Measurements from ENCODE around the gene SNX19.

SNX19 gene

DNA sequence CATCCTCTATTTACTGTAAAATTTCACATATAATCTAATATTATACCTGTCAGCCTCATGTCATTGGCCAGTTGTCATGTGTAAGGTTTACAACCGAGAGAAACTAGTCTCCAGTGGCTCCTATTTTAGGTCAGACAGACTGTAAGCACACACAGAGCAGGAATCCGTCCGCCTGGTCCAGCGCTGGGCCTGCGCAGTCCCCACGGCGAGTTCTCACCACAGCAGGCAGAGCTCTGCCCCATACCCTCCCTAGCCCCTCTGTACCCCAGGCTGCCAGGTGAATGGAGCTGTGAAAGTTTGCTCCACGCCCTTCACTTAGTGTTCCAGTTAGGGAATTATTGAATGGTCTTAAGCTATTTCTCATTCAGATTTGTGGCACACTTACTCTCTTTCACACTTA is 63.7 kb downstream of the SNX19 start:
- no peak for TF ChIP-seq ZNF274 (IDR thresholded peaks at IDR 0.05; ENCODE audit: low read depth, low read length)
- H3K4me3 ChIP-seq (ENCODE audit: low read length): no peak overlapping the region

DNA sequence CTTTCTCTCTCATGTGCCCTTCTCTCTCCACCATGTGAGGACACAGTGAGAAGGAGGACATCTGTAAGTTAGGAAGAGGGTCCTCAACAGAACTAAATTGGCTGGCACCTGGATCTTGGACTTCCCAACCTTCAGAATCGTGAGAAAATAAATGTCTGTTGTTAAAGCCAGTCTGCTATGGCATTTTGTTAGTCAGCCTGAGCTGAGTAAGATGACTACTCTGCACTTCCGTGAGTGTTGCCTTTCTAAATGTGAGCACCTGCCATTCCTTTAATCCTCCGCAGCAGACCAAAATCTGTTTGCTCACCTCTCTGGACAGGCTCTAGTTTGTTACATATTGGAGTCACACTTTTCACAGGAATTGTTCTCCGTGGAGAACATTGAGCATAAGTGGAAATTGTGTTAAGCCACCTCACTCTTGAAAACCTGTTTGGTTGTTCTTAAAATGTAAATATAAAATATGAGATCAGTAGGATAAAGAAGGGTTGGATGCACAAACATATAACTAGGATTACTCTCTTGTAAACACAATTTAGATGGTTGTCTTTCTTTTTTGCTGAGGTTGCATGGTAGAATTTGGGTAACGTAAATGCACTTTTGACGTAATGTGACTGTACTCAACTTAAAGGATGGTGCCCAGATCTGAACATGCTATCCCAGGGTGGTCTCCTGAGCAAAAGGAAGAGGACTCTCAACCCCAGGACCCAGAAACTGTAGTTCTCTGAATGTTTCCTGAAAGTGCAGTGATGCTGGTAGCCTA is 65.9 kb downstream of the SNX19 start:
- H3K4me3 ChIP-seq (ENCODE audit: low read length): no peak overlapping the region
- no peak for TF ChIP-seq ZNF274 (IDR thresholded peaks at IDR 0.05; ENCODE audit: low read depth, low read length)

DNA sequence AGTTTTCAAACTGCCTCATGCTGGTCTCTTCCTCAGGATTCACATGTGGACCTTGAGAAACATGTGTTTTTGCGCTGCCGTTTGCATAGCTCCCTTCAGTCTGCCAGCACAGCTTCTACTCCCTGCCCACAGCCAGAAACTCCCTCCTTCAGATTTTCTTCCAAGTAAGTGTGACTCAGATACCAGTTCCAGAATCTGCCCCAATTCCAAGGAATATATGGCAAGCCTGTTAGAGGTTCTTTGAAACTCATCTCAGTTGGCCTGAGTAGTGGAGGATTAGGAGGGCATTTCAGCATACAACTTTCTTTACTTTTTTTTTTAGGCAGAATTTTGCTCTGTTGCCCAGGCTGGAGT is 67.1 kb downstream of the SNX19 start:
- H3K4me3 ChIP-seq (ENCODE audit: low read length): no peak overlapping the region
- TF ChIP-seq ZNF274 (IDR thresholded peaks at IDR 0.05; ENCODE audit: low read depth, low read length): no peak

DNA sequence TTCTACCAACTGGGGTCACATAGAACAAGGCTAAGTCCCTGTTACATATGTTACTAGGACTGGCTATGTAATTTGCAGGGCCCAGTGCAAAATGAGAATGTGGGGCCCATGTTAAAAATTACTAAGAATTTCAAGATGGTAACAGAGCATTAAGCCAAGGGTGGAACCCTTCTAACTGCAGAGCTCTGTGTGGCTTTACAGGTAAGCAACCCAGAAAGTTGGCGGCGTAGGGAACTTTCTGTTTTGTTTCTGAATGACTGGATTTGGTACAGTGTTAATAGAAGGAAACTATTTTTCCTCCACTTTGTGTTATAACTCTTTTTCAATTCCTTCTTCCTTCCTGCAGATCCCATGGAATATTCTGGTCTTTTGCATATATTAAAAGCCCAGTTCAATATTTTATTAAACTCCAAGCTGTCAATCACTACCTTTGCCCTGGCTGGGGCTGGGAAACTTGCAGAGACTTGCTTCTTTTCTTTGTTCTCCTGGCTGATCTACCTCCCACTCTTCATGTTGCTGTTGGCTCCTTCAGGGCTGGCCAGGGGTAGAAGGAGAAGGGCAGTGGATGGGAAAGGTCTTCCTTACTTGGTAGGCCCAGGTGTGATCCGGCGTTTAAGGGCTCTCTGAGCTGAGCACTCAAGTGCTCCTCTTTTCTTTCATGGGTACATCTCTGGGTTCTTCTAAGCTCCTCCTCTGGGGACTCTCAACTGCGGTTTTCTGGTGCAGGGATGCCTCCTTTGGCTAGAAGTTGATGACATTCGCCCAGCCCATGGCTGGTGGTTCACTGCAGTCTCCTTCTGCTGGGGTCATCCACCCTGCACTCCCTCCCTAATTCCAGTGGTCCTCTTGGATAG is 67.7 kb downstream of the SNX19 start:
- H3K4me3 ChIP-seq (ENCODE audit: low read length): no peak overlapping the region
- no peak for TF ChIP-seq ZNF274 (IDR thresholded peaks at IDR 0.05; ENCODE audit: low read depth, low read length)

DNA sequence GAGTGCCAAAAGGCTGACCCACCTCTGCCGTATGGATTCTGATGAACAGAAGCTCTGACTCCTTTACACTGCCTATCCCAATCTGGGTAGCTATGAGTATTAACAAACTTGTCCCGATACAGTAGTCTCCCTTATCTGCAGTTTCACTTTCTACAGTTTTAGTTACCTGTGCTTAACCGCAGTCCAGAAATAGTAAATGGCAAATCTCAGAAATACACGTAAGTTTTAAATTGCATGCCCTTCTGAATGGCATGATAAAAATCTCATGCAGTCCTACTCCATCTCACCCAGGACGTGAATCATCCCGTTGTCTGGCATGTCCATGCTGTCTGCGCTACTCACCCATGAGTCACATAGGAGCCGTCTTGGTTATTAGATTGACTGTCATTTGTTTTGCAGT is 68.8 kb downstream of the SNX19 start:
- no peak overlapping the region for H3K4me3 ChIP-seq (ENCODE audit: low read length)
- no peak for TF ChIP-seq ZNF274 (IDR thresholded peaks at IDR 0.05; ENCODE audit: low read depth, low read length)

DNA sequence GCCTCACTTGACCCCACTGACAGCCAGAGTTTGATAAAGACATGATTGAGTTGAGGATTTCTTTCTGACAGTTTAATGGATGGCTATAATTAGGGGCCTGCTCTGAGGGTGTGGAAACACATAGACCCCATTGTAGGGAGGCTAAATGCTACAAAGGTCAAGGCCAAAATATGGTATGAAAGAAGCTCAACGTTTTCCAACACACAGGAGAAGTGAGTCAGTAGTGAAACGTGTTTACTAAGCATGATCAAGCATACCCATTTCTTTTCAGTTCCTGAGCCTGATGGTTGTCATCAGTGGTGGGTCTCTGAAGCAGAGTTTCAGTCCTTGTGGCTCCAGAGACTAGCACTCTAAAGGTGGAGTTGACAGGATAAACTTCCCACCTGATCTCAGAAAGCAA is 69.7 kb downstream of the SNX19 start:
- no peak for TF ChIP-seq ZNF274 (IDR thresholded peaks at IDR 0.05; ENCODE audit: low read depth, low read length)
- no peak overlapping the region for H3K4me3 ChIP-seq (ENCODE audit: low read length)

DNA sequence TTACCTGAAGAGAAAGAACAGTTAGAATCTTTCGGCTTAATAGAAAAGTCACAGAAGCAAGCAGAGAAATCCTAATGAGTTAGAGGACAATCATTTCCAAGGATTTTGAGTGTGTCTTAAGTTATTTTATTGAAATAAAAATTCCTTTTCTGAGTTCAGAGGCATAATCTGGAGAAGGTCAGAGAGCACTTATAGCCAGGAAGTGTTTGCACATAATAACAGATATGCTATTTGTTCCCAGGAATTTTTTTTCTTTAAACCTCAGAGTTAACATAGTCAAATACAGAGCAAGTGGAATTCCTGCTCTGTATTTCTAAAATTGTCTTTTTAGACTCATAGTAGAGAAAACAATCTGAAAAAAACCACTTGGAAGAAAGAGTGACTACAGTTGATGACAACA is 74.3 kb downstream of the SNX19 start:
- no peak for TF ChIP-seq ZNF274 (IDR thresholded peaks at IDR 0.05; ENCODE audit: low read depth, low read length)

DNA sequence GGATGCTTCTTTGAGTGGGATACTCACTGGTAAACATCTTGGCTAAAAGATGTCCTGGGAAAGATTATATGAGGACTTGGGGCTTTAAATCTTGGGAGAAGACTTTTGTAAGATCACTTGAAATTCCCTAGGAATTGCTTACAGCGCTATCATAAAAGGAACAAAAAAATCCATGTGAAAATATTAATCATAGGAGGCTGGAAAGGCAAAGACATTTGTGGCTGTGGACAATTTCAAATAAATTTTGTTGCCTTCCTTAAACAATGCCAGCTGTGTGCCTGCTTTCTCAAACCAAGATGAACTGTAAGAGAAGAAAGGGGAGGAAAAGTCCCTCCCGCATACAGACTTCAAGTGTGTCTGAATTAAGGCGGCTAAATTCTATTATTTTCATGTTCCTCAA is 75.6 kb downstream of the SNX19 start:
- no peak for TF ChIP-seq ZNF274 (IDR thresholded peaks at IDR 0.05; ENCODE audit: low read depth, low read length)
- no peak overlapping the region for H3K4me3 ChIP-seq (ENCODE audit: low read length)

More for the DNA sequence above, 74.3 kb downstream of the SNX19 start:
- no peak overlapping the region for H3K4me3 ChIP-seq (ENCODE audit: low read length)

DNA sequence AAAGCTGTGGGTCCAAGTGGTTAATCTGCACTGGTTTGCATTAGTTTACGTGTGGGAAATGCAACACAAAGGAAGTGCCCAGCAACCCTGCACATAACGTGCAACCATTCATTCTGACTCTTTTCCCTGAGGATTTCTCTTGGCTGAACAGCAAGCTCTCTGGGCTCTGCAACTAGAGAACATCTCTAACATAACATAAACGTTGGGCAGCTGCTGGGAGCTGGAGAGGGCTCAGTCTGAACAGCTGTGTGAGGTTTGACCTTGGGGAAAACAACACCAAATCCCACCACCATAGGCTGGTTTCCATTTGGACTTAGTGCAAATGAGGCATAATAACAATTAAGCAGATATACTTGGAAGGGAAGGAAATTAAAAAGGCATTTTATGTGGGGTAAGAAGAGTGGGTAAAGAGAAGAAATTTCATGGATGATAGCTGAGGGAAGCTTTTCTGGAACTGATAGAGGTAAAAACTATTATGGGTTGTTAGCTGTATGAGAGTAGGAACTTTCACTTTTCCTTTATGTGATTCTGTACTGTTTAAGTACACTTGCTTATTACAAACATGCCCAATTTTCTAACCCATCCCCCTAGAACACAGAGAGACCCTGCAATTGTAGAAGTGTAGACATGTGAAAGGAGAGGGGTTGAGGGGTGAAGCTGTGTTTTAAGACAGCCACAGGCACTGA is 76.2 kb downstream of the SNX19 start:
- no peak overlapping the region for H3K4me3 ChIP-seq (ENCODE audit: low read length)
- TF ChIP-seq ZNF274 (IDR thresholded peaks at IDR 0.05; ENCODE audit: low read depth, low read length): no peak

DNA sequence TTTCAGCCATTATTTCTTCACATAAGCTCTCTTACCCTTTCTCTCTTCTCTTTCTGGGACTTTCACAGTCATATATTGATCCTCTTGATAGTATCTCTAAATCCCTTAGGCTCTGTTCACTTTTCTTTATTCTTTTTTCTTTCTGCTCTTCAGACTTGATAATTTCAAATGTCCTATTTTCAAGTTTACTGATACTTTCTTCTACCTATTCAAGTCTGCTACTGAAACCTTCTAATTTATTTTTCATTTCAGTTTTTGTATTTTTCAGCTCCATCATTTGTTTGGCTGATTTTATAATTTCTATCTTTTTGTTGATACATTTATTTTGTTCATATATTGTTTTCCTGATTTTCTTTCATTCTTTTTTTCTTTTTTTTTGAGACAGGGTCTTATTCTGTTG is 79.1 kb downstream of the SNX19 start:
- H3K4me3 ChIP-seq (ENCODE audit: low read length): no peak overlapping the region
- no peak for TF ChIP-seq ZNF274 (IDR thresholded peaks at IDR 0.05; ENCODE audit: low read depth, low read length)

DNA sequence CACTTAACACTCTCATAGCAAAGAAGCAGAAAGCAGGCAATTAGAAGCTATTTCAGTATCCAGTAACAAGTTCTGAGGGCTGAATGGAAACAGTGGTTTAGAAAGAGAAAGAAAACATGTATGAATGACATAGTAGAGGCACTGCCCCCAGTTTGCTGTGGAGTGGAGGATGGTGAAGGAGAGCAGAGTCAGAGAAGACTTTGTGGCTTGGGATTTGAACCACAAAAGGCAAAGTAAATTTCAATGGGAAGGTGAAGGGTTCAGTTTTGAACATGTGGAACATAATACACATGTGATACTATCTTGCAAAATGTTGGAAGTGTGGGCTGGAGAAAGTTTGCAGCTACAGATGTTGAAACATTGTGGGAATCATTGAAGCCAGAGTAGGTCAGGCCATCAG is 81.4 kb downstream of the SNX19 start:
- H3K4me3 ChIP-seq (ENCODE audit: low read length): no peak overlapping the region
- TF ChIP-seq ZNF274 (IDR thresholded peaks at IDR 0.05; ENCODE audit: low read depth, low read length): no peak

DNA sequence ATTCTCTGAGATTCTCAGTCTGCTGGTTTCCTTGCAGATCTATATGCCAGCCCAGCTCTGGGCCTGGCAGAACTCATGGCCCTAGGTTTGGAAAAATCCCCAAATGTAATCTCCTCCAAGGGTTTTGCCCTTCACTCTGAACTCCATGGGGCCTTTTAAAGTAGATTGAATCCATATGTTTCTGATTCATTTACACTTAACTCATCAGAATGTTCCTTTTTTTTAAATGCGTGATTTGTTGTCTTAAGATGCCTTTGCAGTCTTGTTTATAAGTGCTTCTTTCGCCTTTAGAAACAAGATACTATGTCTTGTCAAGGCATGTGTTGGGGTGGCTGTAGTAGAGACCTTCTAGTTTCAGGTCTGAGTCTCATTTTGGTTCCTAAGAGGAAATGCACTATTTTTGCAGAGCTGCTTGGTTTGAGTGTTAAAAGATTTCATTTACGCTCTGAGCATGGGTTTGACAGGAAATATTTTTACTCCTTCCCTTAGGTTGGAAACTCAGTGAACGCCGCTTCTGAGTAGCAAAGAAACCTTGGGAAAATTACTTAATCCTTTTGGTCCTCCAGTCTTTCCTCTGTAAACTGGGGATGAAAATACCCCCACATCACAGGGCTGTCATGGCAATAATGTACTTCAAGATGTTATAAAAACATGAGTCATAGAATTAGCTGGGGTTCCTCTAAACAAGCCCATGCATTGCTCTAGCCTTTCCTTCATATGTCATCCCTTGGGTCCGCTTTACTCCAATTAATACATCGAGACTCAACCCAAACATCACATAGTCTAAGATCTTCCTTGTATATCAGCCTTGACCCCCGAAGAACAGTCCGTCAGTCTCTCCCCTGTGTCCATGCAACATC is 83.5 kb downstream of the SNX19 start:
- no peak for TF ChIP-seq ZNF274 (IDR thresholded peaks at IDR 0.05; ENCODE audit: low read depth, low read length)
- no peak overlapping the region for H3K4me3 ChIP-seq (ENCODE audit: low read length)

DNA sequence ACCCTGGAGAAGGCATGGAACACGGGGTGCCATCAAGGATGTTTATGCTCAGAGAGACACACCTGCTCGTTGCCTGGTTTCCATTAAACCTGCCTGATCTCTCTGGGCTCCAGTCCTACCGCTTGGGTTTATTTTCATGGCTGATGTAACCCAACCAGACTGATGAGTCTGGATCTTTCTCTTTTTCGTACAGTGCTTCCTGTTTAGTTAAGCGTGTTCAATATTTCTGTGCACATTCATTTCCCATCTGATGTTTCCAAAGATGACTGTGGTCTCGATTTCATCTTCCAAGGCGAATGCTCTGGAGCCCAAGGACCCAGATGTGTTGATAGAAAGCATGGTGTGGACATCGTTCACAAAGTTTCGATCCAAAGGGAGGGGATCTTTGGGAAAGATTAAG is 84.3 kb downstream of the SNX19 start:
- TF ChIP-seq ZNF274 (IDR thresholded peaks at IDR 0.05; ENCODE audit: low read depth, low read length): no peak
- no peak overlapping the region for H3K4me3 ChIP-seq (ENCODE audit: low read length)

DNA sequence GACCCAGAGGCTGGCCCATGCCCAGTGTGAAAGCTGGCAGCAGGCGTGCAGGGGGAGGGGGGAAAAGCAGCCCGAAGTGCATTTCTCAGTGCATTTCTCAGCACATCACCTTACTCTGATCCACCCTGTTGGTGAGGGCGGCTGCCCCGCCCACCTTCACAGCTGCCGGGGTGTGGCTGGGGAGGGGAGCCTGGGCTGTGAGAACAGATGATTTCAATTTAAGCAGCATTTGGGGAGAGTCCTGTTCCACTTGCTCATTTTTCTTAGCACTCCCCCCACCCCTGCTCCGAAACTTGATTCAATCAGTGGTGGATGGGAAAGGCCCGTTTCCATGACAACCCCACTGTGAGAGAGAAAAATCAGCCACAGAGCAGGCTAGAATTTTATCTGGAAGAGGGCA is 84.8 kb downstream of the SNX19 start:
- H3K4me3 ChIP-seq (ENCODE audit: low read length): no peak overlapping the region
- TF ChIP-seq ZNF274 (IDR thresholded peaks at IDR 0.05; ENCODE audit: low read depth, low read length): no peak

Measured in GM08714 (cell line).